ENCODE data around the gene FIS1. TPM values are rescaled to one million over a fixed set of nuclear protein-coding genes. Genes with fewer than 3 reads are reported as not detected.
"Not testable (repeated sequence)": the region's sequence is repeated elsewhere in the genome, so short reads cannot be mapped to it uniquely, and the experiment has no call there.

Gene FIS1
- total RNA-seq, 2 donors from 2014 or later: 166 to 181 TPM

GRCh38 chr7:101216860-101217387, 28.0 kb downstream of the FIS1 start:
- intact Hi-C loops (cut with DNase I): no loop called here
- DNase-seq (ENCODE audit: low spot score): no peak

- no peak for DNase-seq (ENCODE audit: low spot score)
- intact Hi-C loops (cut with DNase I): no loop called here
Observed at GRCh38 chr7:101216001-101216859, 28.7 kb downstream of the FIS1 start.

DNA sequence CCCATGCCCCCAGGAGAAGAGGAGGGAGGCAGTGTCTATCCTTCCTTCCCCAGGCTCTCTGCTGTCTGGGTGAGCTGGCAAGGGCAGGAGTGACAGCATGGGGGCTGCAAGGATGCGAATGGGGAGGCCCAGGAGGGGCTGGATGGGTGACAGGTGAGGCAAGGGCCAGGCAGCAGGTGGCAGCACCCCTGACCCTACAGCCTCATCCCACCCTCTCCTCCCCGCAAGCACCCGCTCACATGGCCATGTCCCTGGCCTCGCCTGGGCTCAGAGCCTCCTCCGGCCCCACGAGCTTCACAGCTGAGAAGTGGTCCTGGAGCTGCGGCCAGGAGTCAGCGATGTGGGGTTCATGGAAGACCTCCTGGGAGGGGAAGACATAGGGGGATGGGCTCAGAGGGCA, 32.9 kb downstream of the FIS1 start:
- DNase-seq (ENCODE audit: low spot score): no peak
- intact Hi-C loops (cut with DNase I): no loop called here

DNA sequence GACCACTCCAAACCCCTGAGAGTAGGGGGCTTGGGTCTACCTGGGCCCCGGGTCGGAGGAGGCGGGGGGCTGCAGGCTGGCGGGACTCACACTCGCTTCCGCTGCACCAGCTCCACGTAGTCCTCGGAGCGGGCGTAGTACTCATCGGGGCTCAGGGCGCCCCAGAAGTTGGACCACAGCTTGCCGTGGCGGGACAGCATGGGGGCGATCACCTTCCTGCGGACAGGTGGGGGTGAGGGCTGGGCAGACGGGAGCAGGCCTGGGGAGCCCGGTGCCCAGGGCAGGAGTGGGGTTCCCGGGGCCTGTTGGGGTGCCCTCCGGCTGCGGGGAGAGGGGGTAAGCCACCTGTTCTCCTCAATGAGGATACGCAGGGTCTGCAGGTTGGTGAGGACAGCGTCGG, 33.4 kb downstream of the FIS1 start:
- intact Hi-C loops (cut with DNase I): no loop called here
- no peak for DNase-seq (ENCODE audit: low spot score)

DNA sequence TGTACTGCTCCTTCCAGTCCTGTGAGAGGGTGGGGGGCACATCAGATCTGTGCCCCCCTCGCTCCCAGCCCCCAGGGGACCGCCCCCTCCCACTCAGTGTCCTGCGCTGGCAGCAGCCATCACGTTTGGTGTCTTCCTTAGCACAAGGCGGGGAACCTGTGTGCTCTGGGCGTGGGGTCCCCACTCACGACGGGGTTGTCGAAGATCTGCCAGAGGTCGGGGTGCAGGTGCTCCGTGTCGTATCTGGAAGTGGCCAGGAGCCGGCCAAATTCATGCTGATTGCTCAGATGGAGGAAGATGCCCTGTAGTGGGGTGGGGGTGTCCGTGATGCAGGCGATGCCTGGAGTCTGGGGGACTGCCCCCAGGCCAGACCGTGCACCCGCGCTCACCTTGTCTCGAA, 34.7 kb downstream of the FIS1 start:
- intact Hi-C loops (cut with DNase I): no loop called here

GRCh38 chr7:101208794-101209193, 36.1 kb downstream of the FIS1 start:
- intact Hi-C loops (cut with DNase I): no loop called here
- no peak for DNase-seq (ENCODE audit: low spot score)

More for the DNA sequence above, 34.7 kb downstream of the FIS1 start:
- DNase-seq (ENCODE audit: low spot score): no peak

GRCh38 chr7:101207459-101207858, 37.4 kb downstream of the FIS1 start:
- intact Hi-C loops (cut with DNase I): no loop called here
- no peak for DNase-seq (ENCODE audit: low spot score)

- intact Hi-C loops (cut with DNase I): no loop called here
- no peak for DNase-seq (ENCODE audit: low spot score)
Observed at GRCh38 chr7:101206665-101207042, 38.2 kb downstream of the FIS1 start.

DNA sequence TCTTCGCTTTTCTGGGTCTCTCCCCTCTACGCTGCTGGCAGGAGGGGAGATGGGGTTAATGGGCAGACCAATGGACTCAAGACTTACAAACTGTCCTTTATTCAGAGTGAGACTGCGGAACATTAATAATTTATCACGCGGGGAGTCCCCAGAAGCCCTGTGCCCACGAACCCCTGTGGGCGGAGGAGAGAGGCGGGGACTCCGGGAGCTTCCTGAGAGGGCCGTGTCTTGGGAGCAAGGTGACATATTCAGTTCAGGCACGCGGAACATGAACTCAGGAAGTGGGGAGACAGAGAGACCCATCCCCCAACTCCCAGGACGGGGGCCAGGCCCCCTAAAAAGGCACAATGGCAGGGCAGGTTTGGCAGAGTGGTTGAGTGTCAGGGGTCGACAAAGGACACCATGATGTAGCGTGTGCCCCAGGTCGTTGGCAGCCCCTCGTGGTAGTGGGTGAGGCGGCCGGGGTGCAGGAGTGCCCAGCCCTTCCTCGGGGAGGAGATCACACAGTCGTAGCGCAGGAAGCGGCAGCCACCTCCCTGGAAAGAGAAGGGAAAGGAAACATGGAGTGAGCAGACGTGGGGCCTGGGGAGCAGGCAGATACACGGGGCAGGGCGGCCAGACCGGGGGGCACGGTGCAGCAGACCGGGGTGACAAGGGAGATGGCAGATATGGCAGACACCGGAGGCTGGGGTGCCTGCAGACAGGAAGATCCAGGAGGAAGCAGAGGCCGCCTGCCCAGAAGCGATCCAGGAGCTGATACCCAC, 38.8 kb downstream of the FIS1 start:
- DNase-seq (ENCODE audit: low spot score): no peak
- intact Hi-C loops (cut with DNase I): no loop called here

DNA sequence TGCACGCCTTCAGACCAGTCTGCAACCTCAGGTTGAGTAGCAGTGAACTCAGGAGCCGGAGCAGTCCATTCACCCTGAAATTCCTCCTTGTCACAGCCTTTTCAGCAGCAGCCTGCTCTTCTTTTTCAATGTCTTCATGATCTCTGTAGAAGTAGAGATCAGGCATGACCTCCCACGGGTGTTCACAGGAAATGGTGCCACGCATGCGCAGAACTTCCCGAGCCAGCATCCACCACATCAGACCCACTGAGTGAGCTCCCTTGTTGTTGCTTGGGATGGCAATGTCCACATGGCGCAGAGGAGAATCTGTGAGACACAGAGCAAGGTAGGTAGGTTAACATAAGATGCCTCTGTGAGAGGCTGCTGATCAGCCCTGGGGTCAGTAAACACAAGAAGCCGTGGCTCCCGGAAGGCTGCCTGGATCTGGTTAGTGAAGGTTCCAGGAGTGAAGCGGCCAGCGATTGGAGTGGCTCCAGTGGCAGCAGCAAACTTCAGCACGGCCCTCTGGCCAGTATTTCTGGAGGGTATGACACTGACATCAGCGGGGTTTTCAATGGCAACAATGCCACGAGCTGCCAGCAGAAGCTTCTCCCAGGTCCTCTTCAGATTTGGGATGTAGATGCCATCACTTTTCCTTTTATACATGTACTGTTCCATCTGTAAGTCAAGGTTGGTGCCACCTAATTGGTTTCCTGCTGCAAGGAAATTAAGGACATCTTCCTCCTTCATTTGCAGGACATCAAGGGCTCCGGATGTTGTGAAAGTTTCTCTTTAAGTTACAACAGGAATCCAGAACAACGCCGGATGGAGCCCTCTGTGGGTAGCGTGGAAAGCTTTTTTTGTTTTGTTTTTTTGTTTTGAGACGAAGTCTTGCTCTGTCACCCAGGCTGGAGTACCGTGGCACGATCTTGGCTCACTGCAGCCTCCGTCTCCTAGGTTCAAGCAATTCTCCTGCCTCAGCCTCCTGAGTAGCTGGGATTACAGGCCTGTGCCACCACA, 40.8 kb downstream of the FIS1 start:
- DNase-seq (ENCODE audit: low spot score); intact Hi-C loops (cut with DNase I): not testable (repeated sequence)

GRCh38 chr7:101202603-101202918, 42.3 kb downstream of the FIS1 start:
- no peak for DNase-seq (ENCODE audit: low spot score)
- intact Hi-C loops (cut with DNase I): no loop called here

GRCh38 chr7:101201695-101202602, 42.9 kb downstream of the FIS1 start:
- intact Hi-C loops (cut with DNase I): no loop called here
- no peak for DNase-seq (ENCODE audit: low spot score)

DNA sequence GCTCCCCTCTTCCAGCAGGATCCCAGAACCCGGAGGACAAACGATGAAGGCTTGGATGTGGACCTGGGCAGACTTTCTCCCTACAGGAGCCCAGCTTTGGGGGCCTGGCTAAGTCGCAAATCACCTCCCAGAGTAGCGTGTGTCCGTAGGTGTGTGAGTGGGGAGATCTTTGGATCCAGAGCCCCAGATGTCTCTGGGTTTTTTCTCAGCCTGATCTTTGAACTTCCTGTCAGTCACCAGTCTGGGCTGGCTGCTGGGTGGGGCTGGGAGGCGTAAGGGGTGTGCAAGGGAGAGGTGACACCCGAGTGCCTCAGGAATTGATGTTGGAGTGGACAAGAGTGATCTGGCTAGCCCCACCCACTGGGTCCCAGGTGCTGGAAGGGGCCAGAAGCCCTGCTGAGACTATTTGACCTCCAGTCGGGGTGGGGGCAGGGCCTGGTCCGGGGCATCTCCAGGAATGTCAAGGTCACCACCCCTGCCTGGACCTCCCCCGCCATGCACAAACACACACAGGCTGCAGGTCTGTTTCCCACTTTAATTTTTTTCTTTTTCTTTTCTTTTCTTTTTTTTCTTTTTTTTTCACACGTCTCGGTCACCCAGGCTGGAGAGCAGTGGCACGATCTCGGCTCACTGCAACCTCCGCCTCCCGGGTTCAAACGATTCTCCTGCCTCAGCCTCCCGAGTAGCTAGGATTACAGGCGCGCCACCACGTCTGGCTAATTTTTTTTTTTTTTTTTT, 43.9 kb downstream of the FIS1 start, which contains the start of gene MOGAT3:
MOGAT3 (minus strand) TSS at position 175 of the 738 bp plus-strand sequence. CDS start 182 bp downstream, outside the sequence.
- intact Hi-C loops (cut with DNase I): no loop called here
- DNase-seq (ENCODE audit: low spot score): no peak

GRCh38 chr7:101200504-101200861, 44.4 kb downstream of the FIS1 start:
- DNase-seq (ENCODE audit: low spot score): no peak
- intact Hi-C loops (cut with DNase I): no loop called here

- intact Hi-C loops (cut with DNase I): loop anchor here in 1 of 2 donors (10.0 kb wide), 2 partner anchors 55 to 115 kb away; partner anchors contain the start of gene TRIM56
Observed at GRCh38 chr7:101199522-101199921, 45.4 kb downstream of the FIS1 start.

DNA sequence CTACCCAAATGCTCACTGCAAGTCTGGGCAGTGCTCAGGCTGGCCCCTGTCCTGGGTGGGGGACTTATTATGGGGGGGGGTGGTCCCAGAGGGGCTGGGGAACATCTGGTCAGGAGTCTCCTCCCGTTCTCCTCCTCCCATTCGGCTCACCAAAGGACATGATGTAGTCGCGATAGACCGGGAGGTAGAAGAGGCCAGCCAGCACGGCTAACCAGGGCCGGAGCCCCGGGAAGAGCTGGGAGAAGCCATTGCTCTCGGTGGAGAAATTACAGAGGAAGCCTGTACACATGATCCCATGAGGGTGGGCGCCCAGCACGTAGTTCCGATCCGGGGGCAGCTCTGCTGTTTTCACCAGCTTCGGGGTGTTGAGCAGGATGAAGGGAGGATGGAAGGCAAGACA, 46.4 kb downstream of the FIS1 start:
- no peak for DNase-seq (ENCODE audit: low spot score)
- intact Hi-C loops (cut with DNase I): loop anchor here in 1 of 2 donors (10.0 kb wide), 2 partner anchors 54 to 114 kb away; partner anchors contain the start of gene TRIM56

More at GRCh38 chr7:101199522-101199921, 45.4 kb downstream of the FIS1 start:
- DNase-seq (ENCODE audit: low spot score): not testable (repeated sequence)

- intact Hi-C loops (cut with DNase I): loop anchor here in 1 of 2 donors (10.0 kb wide), 2 partner anchors 53 to 113 kb away; partner anchors contain the start of gene TRIM56
Observed at GRCh38 chr7:101197991-101198390, 46.9 kb downstream of the FIS1 start.

More at GRCh38 chr7:101197991-101198390, 46.9 kb downstream of the FIS1 start:
- DNase-seq (ENCODE audit: low spot score): no peak
